AG09319 (cell line): ENCODE results near the gene TLR3.

Experiments
- DNase-seq: peaks from one replicate; pipeline ENCODE4 v3.0.0-alpha.2; 2010; ENCODE audit warnings: low read depth; ENCODE audit errors: extremely low read depth
- CTCF ChIP-seq: IDR thresholded peaks from 2 replicates; pipeline ENCODE4 v1.5.1; 2011; ENCODE audit warnings: low read depth, mild to moderate bottlenecking, inconsistent platforms, low read length, moderate library complexity

Gene TLR3

GRCh38 chr4:186096681-186097165 lies 27.8 kb downstream of the TLR3 start:
- DNase-seq: no peak
- no peak for TF ChIP-seq CTCF

- TF ChIP-seq CTCF: no peak
- DNase-seq: no peak
Observed at GRCh38 chr4:186097386-186097785, 28.4 kb downstream of the TLR3 start.

- no peak for TF ChIP-seq CTCF
- DNase-seq: no peak
Observed at GRCh38 chr4:186102931-186103330, 34.0 kb downstream of the TLR3 start.

- no peak for TF ChIP-seq CTCF
- no peak for DNase-seq
Observed at GRCh38 chr4:186104114-186104889, 35.3 kb downstream of the TLR3 start, which contains the start of gene FAM149A. TSS of gene FAM149A (plus strand) at chr4:186104704.

- TF ChIP-seq CTCF: no peak; the same call in 1 of the 2 replicates
- DNase-seq: no peak
Observed at GRCh38 chr4:186104890-186105646, 36.1 kb downstream of the TLR3 start.

- no peak for DNase-seq
Observed at GRCh38 chr4:186105647-186106321, 36.8 kb downstream of the TLR3 start.

More at GRCh38 chr4:186105647-186106321, 36.8 kb downstream of the TLR3 start:
- no peak for TF ChIP-seq CTCF
